Right ventricle myocardium inferior (tissue), 1 donor: Measurements from ENCODE around the gene AIFM3. TPM values are rescaled to one million over a fixed set of nuclear protein-coding genes. Genes with fewer than 3 reads are reported as not detected.
A peak's percentile ranks its signal among the peaks of the same experiment; 100 is the strongest.
"Not testable (repeated sequence)": the region's sequence is repeated elsewhere in the genome, so short reads cannot be mapped to it uniquely, and the experiment has no call there.

Experiments used
- ATAC-seq: fragments of 200-7000 bp; cut with Tn5 transposase; one replicate; pipeline ENCODE4 v1.9.1; 2020; ENCODE audit warnings: mild to moderate bottlenecking, moderate library complexity
- DNase-seq: peaks from one replicate; pipeline ENCODE4 v3.0.0; 2021; ENCODE audit errors: missing footprints
- intact Hi-C: fragments of 100-400 bp; cut with DNase I; formaldehyde crosslinking; loops from one replicate; pipeline ENCODE4 v1.11.0; 2022
- total RNA-seq: library from RNA; stranded (reverse); fragmentation: NEBNext Ultra II Directional; extraction: Animal tissue kit (Norgen Biotek cat#: 25700); gene quantifications from one replicate; pipeline ENCODE4 v1.2.1, GENCODE V29; 2021
- donor health status: DM: no; HTN: yes; CAD: no; lungs with severe emphysema.

Gene AIFM3
- total RNA-seq, 1 donor from 2014 or later: 0.65 TPM

DNA sequence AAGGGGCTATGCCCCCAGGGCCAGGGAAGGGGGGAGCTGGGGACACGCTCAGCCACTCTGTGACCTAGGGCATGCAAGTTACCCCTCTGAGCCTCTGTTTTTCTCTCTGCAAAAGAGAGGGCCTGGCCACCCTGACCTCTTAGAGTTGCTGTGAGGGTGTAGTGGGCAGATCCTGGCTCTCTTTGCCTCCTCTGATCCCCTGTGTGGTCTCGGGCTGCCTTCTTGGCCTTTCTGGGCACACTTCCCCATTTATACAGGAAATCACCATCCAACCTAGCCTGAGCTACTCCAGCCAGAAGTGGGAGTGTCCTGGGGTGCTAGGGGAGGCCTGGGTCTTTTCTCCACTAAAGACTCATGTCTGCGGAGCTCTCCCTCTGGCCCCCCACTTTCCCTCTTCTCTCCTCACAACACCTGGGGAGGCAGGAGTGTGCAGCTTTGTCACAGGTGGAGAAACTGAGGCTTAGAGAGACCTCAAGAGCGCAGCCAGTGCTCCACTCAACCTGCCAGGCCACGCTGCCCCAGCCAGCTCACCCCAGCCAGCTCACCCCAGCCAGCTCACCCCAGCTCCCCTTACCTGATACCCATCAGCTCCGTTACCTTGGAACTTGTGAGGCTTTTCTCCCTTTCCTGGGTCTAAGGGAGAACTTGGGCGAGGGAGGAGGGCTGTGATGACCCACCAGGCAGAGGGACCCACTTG lies 1.4 kb downstream of the AIFM3 start:
- DNase-seq (peak; percentile 59), ATAC-seq (peak; percentile 43)
- intact Hi-C loops: no loop called here

DNA sequence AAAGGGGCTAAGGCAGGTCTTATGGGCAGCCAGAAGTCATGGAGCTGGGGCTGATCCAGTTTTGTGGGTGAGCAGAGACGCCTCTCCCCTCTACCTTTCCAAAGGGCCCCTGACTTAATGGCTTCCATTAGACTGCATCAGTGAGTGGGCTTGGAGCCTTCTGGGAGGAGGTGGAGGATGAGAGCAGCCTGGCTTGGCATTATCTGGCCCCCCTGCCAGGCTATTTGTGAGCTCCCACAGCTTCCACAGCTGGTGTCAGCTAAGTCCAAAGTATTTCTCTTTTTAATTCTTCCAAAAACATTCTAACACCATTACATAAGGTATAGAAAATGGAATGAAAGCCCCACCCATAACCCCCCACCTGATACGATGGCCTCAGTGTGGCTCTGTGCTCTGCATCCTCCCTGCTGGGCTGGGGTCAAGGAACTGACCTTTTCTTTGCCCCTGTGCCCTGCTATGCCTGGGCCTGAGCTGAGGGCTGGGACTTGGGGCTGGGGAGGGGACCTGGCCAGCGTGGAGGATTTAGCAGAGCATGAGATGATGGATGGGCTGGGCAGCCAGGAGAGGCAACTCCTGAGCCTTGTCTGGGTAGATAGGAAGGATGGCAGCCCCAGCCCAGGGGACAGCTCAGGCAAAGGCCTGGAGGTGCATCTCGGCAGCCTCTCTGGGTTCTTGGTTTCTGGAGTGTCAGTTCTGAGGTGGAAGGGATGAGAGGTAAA lies 4.0 kb downstream of the AIFM3 start:
- intact Hi-C loops: no loop called here
- DNase-seq (peak; percentile 33), ATAC-seq (no peak)

DNA sequence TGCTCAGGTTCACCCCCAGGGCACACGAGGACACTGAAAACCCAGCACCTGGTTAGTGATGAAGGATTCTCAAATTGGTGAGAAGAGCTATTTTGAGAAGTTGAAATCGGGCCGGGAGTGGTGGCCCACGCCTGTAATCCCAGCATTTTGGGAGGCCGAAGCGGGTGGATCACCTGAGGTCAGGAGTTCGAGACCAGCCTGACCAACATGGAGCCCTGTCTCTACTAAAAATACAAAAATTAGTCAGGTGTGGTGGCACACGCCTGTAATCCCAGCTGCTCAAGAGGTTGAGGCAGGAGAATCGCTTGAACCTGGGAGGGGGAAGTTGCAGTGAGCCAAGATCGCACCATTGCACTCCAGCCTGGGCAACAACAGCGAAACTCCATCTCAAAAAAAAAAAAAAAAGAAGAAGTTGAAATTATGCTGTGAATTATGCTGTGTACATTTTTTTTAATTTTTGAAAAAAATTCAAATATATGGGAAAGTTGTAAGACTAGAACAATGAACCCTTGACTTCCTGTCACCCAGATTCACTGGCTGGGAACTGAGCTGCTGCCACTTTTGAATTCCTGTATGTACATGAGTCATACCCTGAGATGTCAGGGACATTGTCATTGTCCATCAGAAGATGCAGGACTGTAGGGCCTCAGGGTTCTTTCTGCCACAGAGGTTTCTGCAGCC lies 5.1 kb downstream of the AIFM3 start:
- intact Hi-C loops, ATAC-seq: not testable (repeated sequence)
- peak; percentile 11 for DNase-seq

DNA sequence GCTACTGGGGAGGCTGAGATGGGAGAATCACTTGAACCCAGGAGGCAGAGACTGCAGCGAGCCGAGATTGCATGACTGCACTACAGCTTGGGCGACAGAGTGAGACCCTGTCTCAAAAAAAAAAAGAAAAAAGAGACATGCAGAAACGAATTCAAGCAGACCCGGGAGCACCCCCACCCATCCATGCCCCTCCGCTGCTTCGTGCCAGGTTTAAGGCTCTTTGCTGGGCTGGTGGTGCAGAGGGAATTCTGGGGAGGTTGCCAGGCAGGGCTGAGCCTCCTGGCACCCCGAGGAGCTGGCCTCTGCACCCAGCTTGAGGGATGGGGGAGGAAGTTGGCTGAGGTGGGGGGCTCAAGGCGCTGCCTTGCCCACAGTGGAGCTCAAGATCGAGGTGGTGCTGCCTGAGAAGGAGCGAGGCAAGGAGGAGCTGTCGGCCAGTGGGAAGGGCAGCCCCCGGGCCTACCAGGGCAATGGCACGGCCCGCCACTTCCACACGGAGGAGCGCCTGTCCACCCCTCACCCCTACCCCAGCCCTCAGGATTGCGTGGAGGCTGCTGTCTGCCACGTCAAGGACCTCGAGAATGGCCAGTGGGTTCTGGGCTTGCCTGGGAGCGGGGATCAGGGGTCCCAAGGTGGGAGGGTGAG lies 6.0 kb downstream of the AIFM3 start:
- no peak for ATAC-seq
- peak; percentile 37 for DNase-seq
- intact Hi-C loops: no loop called here

DNA sequence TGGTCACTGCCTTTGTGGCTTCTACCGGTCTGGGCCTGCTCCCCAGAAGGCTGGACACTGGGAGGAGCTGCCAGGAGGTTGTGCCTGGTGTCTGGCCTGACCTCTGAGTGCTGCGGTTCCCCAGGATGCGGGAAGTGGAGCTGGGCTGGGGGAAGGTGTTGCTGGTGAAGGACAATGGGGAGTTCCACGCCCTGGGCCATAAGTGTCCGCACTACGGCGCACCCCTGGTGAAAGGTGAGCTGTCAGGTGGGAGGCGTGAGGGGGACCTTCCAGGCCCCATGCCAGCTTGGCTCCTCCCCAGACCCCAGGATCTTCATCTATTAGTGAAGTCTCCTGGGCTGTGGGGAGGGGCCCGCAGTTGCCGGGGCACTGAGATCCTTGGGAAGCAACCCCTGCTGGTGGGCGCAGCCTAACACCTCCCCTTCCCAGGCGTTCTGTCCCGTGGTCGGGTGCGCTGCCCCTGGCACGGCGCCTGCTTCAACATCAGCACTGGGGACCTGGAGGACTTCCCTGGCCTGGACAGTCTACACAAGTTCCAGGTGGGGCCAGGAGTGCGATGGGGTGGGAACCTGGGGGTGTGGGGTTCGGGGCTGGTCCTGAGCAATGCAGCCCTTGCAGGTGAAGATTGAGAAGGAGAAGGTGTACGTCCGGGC lies 6.7 kb downstream of the AIFM3 start:
- ATAC-seq (no peak), DNase-seq (peak; percentile 65)
- intact Hi-C loops: no loop called here

DNA sequence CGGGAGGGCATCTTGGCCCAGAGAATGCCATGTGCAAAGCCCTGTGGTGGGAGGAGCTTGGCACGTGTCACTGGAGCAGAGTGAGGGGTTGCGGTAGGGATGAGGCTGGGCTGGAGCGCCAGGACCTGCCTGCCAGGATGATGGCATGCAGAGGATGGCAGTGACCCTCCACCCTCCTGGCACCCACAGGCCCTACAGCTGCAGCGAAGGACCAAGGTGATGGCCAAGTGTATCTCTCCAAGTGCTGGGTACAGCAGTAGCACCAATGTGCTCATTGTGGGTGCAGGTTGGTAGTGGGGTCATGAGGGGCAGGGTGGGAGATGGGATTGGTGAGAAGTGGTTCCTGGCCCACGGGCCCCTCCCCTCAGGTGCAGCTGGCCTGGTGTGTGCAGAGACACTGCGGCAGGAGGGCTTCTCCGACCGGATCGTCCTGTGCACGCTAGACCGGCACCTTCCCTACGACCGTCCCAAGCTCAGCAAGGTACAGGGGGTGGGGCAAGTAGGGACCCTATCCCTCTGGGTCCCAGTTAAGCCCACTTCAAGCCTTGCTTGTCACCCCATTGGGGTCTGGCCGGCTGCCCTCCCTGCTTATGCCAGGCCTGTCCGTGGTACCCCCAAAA lies 7.4 kb downstream of the AIFM3 start:
- peak; percentile 50 for DNase-seq
- no peak for ATAC-seq
- intact Hi-C loops: no loop called here

DNA sequence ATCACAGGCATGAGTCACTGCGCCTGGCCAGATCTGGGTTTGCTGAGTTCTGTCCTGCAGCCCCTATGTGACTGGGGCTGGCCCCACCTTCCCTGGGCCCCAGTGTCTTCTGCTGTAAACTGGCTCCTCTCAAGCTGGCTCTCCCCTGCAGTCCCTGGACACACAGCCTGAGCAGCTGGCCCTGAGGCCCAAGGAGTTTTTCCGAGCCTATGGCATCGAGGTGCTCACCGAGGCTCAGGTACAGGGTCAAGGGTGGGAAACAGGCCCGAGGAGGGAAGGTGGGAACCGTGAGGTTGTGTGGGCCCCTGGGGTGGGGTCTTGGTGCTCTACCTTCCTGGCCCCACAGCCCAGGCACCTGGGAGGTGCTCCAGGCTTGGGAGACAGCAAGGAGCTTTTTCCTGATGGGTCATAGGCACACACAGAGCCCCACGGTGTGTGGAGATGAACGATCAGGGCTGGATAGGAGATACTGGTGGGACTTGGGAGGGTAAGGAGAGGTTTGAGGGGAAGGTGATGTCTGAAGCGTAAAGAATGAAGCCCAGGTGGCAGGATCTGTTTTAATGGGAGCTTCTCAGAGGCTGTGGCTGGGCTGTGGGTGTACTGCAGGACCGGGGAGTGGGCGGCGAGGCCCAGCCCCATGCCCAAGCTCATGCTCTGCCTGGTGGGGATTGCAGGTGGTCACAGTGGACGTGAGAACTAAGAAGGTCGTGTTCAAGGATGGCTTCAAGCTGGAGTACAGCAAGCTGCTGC lies 8.7 kb downstream of the AIFM3 start:
- DNase-seq (peak; percentile 63), ATAC-seq (no peak)
- intact Hi-C loops: no loop called here

DNA sequence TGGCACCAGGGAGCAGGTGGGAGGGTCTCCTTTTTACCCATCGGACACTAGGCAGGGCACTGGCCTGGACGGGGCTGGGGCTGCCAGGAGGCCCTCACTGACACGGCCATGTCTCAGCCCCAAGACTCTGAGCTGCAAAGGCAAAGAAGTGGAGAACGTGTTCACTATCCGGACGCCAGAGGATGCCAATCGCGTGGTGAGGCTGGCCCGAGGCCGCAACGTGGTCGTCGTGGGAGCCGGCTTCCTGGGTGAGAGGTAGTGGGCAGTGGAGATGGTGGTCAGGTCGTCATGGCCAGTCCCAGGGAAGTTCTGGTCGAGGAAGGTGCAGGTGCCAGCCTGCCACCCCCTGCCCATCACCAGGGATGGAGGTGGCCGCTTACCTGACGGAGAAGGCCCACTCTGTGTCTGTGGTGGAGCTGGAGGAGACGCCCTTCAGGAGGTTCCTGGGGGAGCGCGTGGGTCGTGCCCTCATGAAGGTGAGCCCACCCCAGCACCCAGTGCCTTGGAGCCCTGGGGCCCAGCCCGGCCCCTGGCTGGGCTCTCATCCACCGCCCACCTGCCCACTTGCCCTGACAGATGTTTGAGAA lies 9.3 kb downstream of the AIFM3 start:
- DNase-seq: no peak
- no peak for ATAC-seq
- intact Hi-C loops: no loop called here

DNA sequence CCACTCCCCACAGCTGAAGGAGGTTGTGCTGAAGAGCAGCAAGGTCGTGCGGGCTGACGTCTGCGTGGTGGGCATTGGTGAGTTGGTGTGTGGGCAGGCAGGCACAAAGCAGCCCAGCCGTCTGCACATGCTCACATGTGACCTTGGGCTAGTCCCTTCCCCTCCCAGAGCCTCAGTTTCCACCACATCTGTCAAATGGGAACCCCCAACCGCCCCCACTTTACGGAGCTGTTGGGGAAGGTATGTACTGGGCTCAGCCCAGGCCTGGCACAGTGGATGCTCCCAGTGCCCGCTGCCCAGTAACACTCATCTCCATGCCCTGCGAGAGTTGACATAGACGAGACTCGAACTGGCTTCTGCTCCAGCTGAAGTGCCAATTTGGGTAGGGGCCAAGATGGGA lies 10.0 kb downstream of the AIFM3 start:
- DNase-seq (peak; percentile 50), ATAC-seq (no peak)
- intact Hi-C loops: no loop called here

DNA sequence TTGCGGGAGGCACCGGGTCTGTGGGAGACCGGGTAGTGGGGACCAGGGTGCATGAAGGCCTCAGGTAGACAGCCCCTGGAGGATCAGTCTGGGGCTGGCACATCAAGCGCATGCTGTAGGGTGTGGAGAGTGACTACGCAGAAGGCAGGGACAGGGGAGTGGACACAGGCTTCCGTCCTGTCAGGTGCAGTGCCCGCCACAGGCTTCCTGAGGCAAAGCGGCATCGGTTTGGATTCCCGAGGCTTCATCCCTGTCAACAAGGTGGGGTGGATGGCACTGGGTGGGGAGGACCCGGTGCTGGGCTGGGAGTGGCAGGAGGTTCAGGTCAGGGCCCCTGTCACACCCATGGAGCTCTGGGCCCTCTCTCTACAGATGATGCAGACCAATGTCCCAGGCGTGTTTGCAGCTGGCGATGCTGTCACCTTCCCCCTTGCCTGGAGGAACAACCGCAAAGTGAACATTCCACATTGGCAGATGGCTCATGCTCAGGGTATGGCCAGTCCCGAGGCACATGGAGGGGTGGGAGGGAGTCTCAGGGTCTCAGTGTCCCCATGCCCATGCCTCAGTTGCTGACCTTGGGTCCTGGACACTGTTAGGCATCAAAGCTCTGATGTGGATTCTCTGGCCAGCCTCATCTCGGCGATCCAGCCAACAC lies 10.6 kb downstream of the AIFM3 start:
- no peak for ATAC-seq
- intact Hi-C loops: no loop called here
- peak; percentile 52 for DNase-seq

DNA sequence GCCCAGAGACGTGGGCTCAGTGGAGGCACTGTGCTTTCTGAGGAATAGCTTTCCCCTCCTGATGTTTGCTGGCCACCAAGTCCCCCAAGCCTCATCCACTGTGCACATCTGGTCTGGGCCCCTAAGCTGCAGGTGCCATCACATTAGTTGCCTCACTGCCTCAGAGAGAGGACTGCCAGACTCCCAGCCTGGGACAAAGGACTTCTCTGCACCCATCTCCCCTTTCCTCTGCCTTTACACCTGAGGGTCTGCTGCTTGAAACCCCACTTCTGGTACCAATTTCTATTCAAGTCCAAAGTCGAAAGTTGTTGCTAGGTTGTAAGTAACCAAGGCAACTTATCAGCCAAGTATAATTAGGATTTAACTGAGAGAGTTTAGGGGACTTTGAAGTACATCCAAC lies 11.4 kb downstream of the AIFM3 start:
- DNase-seq: no peak
- intact Hi-C loops: no loop called here
- ATAC-seq: no peak

DNA sequence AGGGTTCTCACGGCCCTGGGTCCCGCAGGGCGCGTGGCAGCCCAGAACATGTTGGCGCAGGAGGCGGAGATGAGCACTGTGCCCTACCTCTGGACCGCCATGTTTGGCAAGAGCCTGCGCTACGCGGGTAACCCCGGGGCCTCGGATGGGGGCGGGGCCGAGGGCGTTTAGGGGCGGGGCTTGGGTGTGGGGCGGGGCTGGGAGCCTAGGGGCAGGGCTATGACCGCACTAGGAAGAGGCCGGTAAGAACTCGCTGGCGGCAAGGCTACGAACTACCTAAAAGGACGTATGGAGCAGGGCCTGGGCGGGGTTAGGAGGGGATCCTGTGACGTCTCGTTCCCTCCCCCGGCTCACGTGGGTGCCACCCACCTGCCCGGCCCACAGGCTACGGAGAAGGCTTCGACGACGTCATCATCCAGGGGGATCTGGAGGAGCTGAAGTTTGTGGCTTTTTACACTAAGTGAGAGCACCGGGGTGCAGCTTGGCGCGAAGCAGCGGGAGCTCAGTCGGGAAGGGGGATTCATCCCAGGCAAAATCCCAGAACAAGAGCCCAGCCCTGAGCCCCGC lies 12.3 kb downstream of the AIFM3 start:
- intact Hi-C loops: no loop called here
- DNase-seq (no peak), ATAC-seq (peak; percentile 17)

DNA sequence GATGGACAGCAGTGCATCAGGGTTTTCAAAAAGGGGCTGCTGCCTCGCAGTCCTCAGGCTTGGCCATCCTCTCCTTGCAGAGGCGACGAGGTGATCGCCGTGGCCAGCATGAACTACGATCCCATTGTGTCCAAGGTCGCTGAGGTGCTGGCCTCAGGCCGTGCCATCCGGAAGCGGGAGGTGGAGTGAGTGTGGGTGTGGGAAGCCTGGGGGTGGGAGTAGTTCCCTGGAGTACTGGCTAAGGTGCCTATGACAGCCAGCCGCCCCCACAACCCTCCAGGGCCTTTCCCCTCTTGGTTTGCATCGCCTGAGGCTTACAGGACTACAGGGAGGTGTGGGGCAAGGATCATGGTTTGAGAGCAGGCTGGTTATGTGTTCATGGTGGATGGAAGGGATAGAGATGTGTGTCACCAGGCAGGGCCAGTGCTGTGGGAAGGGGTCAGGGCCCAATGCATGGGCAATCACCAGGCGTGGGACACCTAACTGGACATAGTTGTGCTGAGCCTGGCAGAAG lies 12.9 kb downstream of the AIFM3 start:
- DNase-seq (no peak), ATAC-seq (no peak)
- intact Hi-C loops: no loop called here

DNA sequence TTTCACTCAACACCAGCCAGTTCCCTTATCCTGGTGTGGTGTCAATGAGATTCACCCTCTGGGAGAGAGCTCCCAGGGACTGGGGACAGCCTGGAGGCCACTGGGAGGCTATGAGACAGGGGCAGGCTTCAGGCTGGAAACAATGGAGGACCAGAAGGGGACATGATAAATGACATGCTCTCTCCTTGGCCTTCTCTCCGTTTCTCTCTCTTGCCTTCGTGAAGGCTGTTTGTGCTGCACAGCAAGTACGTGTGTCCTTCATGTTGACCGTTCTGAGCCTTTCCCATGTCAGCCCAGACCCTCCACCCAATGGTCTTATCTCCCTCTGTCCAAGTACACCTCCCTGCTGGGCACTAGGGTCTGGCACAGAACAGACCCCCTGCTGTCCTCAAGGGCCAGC lies 13.5 kb downstream of the AIFM3 start:
- DNase-seq (no peak), ATAC-seq (no peak)
- intact Hi-C loops: no loop called here

DNA sequence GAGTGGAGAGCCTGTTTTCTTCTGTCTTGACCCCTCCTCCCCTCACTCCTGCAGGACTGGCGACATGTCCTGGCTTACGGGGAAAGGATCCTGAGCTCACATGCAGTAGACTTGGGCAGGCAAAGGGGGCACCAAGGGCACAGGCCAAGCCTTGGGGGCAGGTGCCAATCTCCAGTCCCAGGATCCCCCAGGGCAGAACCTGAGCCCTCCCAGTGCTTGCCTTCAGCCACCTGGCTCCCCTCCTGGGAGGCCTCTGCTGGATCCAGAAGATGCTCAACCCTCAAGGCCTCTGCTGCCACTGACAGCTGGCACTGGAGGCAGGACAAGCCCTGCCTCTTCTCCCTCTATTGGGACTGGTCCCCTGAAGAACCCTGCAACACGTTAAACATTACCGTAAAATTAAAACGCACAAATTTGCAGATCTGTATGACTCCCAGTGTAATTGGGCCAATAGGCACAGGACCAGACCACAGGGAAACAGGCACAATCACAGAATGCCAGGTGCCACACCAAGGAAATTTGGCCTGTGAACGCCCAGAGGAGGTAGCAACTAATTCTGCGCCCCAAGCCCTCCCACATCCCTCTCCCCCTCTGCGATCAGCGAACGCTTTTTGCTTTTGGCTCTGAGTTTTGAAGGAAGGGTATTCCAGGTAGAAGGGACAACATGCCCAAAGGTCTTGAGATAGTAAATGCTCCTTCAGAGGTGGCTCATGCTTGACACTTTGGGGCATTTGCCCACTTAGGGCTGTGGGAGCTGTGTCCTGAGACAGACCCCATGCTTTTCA lies 14.1 kb downstream of the AIFM3 start:
- intact Hi-C loops: no loop called here
- DNase-seq: no peak
- no peak for ATAC-seq
